Osteoblast (primary cell): ENCODE results near the gene SOX8. TPM values are rescaled to one million over a fixed set of nuclear protein-coding genes. Genes with fewer than 3 reads are reported as not detected.
A peak's percentile ranks its signal among the peaks of the same experiment; 100 is the strongest.

Experiments
- DNase-seq: peaks from one replicate; pipeline ENCODE4 v3.0.0; 2011; ENCODE audit warnings: low spot score, mixed read lengths; ENCODE audit not compliant: insufficient read length; ENCODE audit errors: missing footprints
- H2AFZ ChIP-seq: 2 replicates; pipeline ENCODE4 v1.6.0; 2011; ENCODE audit warnings: mild to moderate bottlenecking, low read length
- H3K27ac ChIP-seq: 2 replicates; pipeline ENCODE4 v1.5.1; 2011; ENCODE audit warnings: mild to moderate bottlenecking, low read depth, low read length, moderate library complexity
- H3K27me3 ChIP-seq: 2 replicates; pipeline ENCODE4 v1.6.0; 2012; ENCODE audit warnings: mild to moderate bottlenecking, control low read depth, inconsistent platforms, low read length, moderate library complexity; ENCODE audit not compliant: insufficient read depth
- H3K36me3 ChIP-seq: 2 replicates; pipeline ENCODE4 v1.5.1; 2011; ENCODE audit warnings: mild to moderate bottlenecking, low read length, control low read depth, moderate library complexity; ENCODE audit not compliant: insufficient read depth
- H3K4me1 ChIP-seq: 2 replicates; pipeline ENCODE4 v1.5.1; 2011; ENCODE audit warnings: mild to moderate bottlenecking, low read length, control low read depth, moderate library complexity; ENCODE audit not compliant: insufficient read depth
- H3K4me2 ChIP-seq: 2 replicates; pipeline ENCODE4 v1.6.0; 2011; ENCODE audit warnings: mild to moderate bottlenecking, low read length; ENCODE audit not compliant: insufficient read depth
- H3K4me3 ChIP-seq: fragments of 200-600 bp; sonication (generic); 3 replicates; pipeline ENCODE4 v1.5.1; 2012; ENCODE audit warnings: mild to moderate bottlenecking, low read length, inconsistent platforms; ENCODE audit not compliant: insufficient read depth
- H3K79me2 ChIP-seq: 2 replicates; pipeline ENCODE4 v1.6.0; 2012; ENCODE audit warnings: mild to moderate bottlenecking, low read length, control low read depth, inconsistent platforms; ENCODE audit not compliant: insufficient read depth
- H3K9me3 ChIP-seq: 2 replicates; pipeline ENCODE4 v1.5.1; 2011; ENCODE audit warnings: low read depth, low read length, control low read depth
- H4K20me1 ChIP-seq: 2 replicates; pipeline ENCODE4 v1.6.0; 2012; ENCODE audit warnings: mild to moderate bottlenecking, low read length, control low read depth; ENCODE audit not compliant: insufficient read depth
- total RNA-seq: library from RNA; depleted of rRNA; stranded (reverse); fragments of >200 nt; gene quantifications from 2 replicates; pipeline ENCODE4 v1.2.3, GENCODE V29; 2012
- TF ChIP-seq, protein P1 (sequence below): IDR thresholded peaks from 2 replicates; pipeline ENCODE4 v1.5.1; 2011; ENCODE audit warnings: mild to moderate bottlenecking, low read depth, low read length, moderate library complexity; ENCODE audit errors: extremely low read depth

The SOX8 gene
- total RNA-seq, 1 donor = not detected

GRCh38 chr16:968620-969019 lies 12.9 kb upstream of the SOX8 start:
- TF ChIP-seq, protein P1, sequence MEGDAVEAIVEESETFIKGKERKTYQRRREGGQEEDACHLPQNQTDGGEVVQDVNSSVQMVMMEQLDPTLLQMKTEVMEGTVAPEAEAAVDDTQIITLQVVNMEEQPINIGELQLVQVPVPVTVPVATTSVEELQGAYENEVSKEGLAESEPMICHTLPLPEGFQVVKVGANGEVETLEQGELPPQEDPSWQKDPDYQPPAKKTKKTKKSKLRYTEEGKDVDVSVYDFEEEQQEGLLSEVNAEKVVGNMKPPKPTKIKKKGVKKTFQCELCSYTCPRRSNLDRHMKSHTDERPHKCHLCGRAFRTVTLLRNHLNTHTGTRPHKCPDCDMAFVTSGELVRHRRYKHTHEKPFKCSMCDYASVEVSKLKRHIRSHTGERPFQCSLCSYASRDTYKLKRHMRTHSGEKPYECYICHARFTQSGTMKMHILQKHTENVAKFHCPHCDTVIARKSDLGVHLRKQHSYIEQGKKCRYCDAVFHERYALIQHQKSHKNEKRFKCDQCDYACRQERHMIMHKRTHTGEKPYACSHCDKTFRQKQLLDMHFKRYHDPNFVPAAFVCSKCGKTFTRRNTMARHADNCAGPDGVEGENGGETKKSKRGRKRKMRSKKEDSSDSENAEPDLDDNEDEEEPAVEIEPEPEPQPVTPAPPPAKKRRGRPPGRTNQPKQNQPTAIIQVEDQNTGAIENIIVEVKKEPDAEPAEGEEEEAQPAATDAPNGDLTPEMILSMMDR = no peak
- H3K9me3 ChIP-seq = peaks cover 10% of the 10 kb centered on the region
- peaks cover 6% of the 10 kb centered on the region for H4K20me1 ChIP-seq
- no peak overlapping the region for H2AFZ ChIP-seq
- H3K4me3 ChIP-seq = no peak overlapping the region
- H3K4me1 ChIP-seq = peaks cover 15% of the 10 kb centered on the region
- H3K27ac ChIP-seq = no peak overlapping the region
- H3K79me2 ChIP-seq = peaks cover 18% of the 10 kb centered on the region
- no peaks in the 10 kb centered on the region for H3K36me3 ChIP-seq
- no peak overlapping the region for H3K4me2 ChIP-seq
- DNase-seq = peak; percentile 34
- H3K27me3 ChIP-seq = peaks cover 24% of the 10 kb centered on the region

DNA sequence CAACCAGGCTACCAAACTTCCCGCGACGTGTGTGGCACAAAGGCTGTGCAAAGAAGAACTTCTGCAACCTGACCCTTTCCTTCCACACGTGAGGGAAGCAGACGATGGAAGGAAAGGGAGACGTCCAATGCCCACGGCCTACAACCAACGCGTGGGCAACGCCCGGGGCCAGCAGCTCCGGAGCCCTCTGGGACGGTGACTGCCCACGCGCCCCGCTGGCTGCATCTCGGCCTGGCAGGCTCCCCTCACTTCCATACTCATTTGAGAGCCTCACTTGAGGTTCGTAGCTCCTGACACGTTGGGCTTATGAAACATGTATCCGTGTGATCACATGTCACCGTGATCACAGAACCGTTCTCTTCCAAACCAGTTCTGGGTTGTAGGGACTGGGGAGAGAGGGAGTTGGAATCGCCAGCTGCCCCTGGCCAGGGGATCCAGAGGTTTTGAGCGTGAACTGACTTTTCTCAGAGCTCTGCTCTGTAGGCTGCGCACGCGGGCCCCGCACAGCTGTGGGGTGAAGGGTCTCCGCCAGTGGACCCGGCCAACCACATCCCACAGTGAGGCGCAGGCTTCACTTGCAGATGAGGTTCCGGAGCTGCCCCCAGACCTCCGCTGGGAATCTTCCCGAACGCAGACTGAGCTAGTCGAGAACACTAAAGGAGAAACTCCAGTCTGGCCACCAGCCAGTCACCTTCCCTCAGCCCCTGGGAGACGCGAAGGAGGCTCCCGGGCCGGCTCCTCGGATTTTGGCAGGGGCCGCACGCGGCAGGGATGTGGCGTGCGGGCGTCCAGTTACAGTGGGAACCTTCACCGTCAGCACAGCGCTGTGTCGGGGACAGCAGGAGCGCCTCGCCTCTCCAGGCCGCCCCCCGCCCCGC lies 11.8 kb upstream of the SOX8 start:
- Histone ChIP-seq H2AFZ (peak overlapping the region; percentile 74), H3K27ac (peak overlapping the region; percentile 48), H3K9me3 (peaks cover 10% of the 10 kb centered on the region), H3K36me3 (no peaks in the 10 kb centered on the region), H3K4me3 (peak overlapping the region; percentile 91), H3K27me3 (peaks cover 33% of the 10 kb centered on the region), H4K20me1 (peaks cover 6% of the 10 kb centered on the region), H3K79me2 (peaks cover 18% of the 10 kb centered on the region), H3K4me1 (peaks cover 10% of the 10 kb centered on the region), H3K4me2 (peak overlapping the region; percentile 87)
- peak; percentile 94 for DNase-seq
- TF ChIP-seq, protein P1 = no peak

DNA sequence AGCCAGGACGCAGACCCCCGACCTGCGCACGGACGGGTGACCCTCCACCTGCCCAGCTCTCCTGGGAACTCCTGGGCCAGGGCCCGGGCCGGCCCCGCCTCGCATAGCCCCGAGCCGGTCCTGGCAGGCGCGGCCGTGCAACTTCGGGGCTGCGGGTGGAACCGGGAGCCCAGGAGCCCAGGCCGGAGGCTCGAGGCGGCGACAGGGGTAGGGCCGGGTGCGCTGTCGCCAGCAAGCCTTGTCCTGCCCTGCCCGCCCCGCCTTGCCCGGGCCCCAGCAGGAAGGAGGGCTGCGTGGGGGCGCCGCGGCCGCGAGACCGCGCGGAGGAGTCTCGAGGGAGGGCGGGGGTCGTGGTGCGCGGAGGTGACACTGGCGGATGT lies 11.2 kb upstream of the SOX8 start:
- Histone ChIP-seq H3K9me3 (peaks cover 10% of the 10 kb centered on the region), H3K4me1 (peaks cover 7% of the 10 kb centered on the region), H3K4me3 (peak overlapping the region; percentile 91), H3K27ac (peak overlapping the region; percentile 48), H3K36me3 (no peaks in the 10 kb centered on the region), H3K79me2 (peaks cover 18% of the 10 kb centered on the region), H3K27me3 (peaks cover 40% of the 10 kb centered on the region), H3K4me2 (peak overlapping the region; percentile 87), H4K20me1 (peaks cover 6% of the 10 kb centered on the region), H2AFZ (peak overlapping the region; percentile 74)
- TF ChIP-seq, protein P1 = no peak
- peak; percentile 94 for DNase-seq

DNA sequence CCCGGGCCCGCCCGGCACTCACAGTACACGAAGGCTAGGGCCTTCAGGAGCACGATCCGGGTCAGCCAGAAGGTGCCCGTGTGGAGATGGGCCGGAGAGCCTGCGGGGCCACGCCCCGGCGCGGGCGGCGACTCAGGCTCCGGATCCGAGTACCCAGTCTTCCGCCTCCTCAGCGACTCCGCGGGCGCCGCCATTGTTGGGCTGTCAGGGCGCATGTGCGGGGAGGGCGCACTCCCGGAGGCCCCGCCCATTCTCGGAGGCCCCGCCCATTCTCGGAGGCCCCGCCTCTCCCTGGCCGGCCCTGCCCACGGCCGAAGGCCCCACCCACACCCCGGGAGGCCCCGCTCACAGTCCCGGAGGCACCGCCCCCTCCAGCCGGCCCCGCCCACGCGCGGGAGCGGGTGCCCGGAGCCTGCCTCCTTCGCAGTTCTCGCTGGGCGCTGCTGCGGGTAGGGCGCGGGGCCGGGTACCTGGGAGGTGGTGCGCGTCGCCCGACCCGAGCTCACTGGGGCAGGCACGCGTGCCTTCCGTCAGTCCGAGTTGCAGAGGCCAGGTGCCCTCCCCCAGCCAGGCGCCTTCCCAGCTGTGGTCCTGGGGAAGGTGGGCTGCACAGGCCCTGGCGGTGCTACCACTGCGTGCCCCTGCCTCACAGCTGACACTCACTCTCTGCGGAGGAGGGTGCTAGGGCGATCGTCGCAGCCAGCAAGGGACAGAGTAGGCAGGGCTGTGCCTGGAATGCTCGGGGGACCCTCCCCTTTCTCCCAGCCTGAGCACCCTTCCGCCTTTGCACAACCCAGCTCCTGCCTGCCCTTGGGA lies 10.6 kb upstream of the SOX8 start, which contains the start of gene LMF1:
Gene LMF1, minus strand, starts transcription at position 219 of the 816 bp plus-strand sequence. Its CDS starts 4 bp downstream, at position 215.
- peaks cover 6% of the 10 kb centered on the region for H4K20me1 ChIP-seq
- H3K4me2 ChIP-seq = peak within 1 kb of the TSS; percentile 87
- H3K4me3 ChIP-seq = peak within 1 kb of the TSS; percentile 91
- no peaks in the 10 kb centered on the region for H3K36me3 ChIP-seq
- peak within 1 kb of the TSS; percentile 48 for H3K27ac ChIP-seq
- peaks cover 7% of the 10 kb centered on the region for H3K4me1 ChIP-seq
- peak; percentile 100 for DNase-seq
- H3K27me3 ChIP-seq = peaks cover 43% of the 10 kb centered on the region
- TF ChIP-seq, protein P1 = no peak
- peaks cover 4% of the 10 kb centered on the region for H3K9me3 ChIP-seq
- H3K79me2 ChIP-seq = peaks cover 14% of the 10 kb centered on the region
- peak within 1 kb of the TSS; percentile 74 for H2AFZ ChIP-seq
